ENCODE measurements around the gene GLB1L2.
"Not testable (repeated sequence)": the region's sequence is repeated elsewhere in the genome, so short reads cannot be mapped to it uniquely, and the experiment has no call there.

GLB1L2 gene

GRCh38 chr11:134331354-134332188 lies at the start of gene GLB1L2:
Gene GLB1L2, plus strand, starts transcription at chr11:134331988. Its CDS starts 74 bp downstream, at chr11:134332062.
- peak; percentile 75 for DNase-seq

DNA sequence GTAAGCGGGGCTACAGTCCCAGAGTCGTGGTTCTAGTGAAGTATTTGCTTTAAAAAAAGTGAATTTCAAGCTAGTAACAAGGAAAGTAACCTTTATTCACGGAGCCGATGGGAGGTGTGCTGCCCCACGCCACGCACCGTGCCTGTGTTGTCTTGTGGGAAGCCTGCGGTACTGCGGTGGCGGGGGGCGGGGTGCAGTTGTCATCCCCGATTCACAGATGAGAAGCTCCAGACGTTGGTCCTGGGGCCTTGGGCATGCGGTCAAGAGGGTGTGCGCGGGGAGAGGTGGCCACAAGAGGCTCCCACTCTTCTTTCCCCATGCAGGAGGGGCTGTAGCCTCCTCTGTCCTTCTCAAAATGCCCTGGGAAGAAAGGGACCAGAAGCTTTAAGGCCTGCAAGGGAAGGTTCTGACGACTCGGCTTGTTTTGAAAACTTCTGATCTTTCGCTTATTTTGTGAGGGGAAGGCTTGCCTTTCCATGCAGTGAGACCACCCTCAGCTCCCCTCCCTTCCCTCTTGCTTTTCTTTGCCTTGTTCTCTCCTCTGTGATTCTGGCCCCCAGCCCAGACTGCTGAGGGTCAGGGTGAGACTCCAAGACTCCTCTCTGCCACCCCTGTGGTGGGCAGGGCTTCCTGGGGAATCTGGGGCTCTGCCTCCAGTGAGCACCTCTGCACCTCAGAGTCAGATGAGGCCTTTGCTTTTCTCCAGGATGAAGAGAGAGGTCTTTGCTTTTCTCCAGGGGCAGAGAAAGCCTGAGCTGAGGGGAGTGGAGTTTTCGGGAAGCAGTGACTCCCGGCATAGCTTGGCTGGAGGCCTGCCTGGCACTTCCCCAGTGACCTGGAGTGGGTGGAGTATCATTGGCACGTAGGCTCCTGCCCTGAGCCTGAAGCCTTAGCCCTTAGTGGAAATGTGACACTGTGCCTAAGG lies 49.4 kb upstream of the GLB1L2 start:
- no peak for DNase-seq

- no peak for DNase-seq
Observed at GRCh38 chr11:134283461-134284230, 48.1 kb upstream of the GLB1L2 start.

DNA sequence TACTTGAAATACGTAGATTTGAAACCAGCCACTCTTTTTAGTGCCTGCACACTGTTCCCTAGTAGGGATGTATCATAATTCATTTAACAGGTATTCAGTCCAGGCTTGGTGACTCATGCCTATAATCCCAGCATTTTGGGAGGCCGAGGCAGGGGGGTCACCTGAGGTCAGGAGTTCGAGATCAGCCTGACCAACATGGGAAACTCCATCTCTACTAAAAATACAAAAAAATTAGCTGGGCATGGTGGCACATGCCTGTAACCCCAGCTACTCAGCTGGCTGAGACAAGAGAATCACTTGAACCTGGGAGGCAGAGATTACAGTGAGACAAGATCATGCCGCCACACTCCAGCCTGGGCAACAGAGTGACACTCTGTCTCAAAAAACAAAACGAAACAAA lies 47.4 kb upstream of the GLB1L2 start:
- DNase-seq, result not testable (repeated sequence)

- no peak for DNase-seq
Observed at GRCh38 chr11:134287561-134287960, 44.2 kb upstream of the GLB1L2 start.

GRCh38 chr11:134288486-134288885 lies 43.3 kb upstream of the GLB1L2 start:
- DNase-seq, result no peak

- DNase-seq, result no peak
Observed at GRCh38 chr11:134289167-134289566, 42.6 kb upstream of the GLB1L2 start.

DNA sequence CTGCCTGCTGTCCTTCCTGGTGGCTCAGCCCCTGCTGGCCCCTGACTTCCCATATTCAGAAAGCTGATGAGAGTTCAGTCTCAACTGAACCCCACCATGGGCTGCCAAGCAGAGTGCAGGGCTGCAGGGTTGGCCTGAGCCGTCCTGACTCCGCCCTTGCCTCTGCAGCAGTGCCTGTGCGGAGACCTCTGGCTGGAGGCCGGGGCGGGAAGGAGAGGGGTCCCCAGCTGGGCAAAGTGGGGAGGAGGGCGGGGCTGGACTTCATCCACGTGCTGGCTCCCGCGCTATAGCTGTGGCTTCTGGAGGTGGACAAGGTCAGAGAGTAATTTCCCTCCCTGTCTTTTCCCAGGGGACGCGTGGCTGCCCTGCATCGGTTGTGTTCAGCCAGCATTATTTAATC lies 42.0 kb upstream of the GLB1L2 start:
- DNase-seq, result no peak

DNA sequence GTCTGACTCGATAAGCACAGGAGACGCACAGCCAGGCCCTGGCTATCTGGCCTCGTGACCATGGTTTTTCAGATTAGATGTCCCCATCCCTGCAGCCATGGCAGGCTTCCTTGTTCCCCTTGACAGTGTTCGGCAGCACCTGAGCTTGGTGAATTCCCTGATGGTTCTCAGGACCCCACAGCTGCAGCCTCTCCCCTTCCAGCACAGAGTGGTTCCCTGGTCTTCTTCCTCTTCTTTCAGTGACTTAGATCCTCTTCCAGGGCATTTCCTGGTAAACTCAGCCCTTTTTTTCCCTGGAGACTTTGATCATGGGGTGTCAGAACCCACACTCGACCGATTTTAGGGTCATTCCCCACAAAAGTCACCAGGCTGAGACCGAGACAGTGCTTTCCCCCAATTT lies 41.1 kb upstream of the GLB1L2 start:
- no peak for DNase-seq

DNA sequence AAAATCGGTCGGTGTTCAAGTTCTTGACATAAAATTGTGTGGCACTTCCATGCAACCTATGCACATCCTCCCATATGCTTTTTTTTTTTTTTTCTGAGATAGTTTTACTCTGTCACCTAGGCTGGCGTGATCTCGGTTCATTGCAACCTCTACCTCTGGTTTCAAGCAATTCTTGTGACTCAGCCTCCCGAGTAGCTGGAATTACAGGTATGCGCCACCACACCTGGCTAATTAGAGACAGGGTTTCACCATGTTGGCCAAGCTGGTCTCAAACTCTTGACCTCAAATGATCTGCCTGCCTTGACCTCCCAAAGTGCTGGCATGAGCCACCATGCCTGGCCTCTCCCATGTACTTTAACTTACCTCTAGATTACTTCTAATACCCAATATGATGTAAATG lies 40.6 kb upstream of the GLB1L2 start:
- no peak for DNase-seq

DNA sequence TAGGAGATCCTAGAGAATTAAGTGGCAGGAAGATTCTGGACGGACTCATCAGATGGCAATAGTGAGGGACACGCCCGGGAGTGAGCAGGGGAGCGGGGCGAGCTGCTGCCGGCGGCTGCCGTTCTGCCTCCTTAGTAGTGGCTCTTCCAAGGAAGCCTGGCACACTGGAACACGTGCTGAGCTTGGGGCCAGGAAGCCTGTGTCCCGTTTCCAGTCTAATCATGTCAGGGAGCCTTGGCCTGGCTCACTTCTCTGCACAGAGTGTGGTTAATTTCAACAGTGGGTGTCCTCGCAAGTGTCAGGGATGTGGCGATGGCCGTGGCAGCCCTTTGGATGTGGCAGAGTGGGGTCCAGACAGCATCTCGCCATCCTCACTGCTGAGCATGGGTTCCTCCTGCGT lies 39.1 kb upstream of the GLB1L2 start:
- DNase-seq, result no peak

- no peak for DNase-seq
Observed at GRCh38 chr11:134293119-134294113, 38.4 kb upstream of the GLB1L2 start.

GRCh38 chr11:134294664-134295063 lies 37.1 kb upstream of the GLB1L2 start:
- DNase-seq, result no peak

GRCh38 chr11:134312223-134312622 lies 19.6 kb upstream of the GLB1L2 start:
- no peak for DNase-seq

GRCh38 chr11:134312807-134313206 lies 19.0 kb upstream of the GLB1L2 start:
- no peak for DNase-seq

GRCh38 chr11:134313379-134313778 lies 18.4 kb upstream of the GLB1L2 start:
- no peak for DNase-seq

DNA sequence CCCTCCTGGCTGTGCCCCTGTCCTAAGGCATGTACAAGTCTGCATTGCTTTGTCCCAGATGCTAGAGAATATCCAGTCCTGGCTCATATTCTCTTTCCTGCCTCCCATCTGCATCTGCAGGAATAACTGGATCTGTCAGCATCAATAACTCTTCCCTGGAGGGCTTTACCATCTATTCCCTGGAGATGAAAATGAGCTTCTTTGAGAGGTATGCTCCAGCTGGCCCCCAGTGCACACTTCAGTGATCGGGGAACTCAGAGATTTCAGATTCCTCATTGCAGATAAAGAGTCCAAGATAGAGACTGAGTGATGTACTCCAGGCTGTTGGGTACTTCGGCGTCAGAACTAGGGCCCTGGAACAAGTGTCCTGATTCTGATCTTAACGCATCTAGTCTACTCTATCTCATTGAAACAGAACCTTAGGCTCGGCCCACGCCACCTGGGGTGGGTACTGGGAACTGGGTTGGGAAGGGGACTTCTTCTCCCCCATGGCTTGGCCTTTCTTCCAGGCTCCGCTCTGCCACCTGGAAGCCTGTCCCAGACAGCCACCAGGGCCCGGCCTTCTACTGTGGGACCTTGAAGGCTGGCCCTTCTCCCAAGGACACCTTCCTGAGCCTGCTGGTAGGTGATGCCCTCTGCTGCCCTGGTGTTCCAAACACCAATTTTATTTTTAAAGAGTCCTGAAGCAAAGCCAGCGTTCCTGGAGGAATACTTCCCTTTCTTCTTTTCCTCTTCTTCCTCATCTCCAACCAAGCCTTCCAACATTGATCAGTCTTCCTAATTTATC lies 17.8 kb upstream of the GLB1L2 start:
- DNase-seq, result no peak

DNA sequence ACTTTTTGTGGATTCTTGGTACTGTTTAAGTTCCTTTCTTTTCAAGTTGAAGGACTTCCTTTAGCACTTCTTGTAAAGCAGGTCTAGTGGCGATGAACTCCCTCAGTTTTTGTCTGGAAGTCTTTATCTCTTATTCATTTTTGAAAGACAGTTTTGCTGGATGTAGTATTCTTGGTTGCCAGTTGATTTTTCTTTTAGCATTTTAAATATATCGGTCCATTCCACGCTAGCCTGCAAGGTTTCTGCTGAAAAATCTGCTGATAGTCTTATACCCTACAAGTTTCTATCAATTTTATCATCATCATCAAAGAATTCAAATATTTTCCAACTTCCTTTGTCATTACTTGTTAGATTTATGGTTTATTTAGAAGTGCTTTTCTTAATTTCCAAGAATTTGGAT lies 14.7 kb upstream of the GLB1L2 start:
- DNase-seq, result no peak

GRCh38 chr11:134321373-134321772 lies 10.4 kb upstream of the GLB1L2 start:
- not testable (repeated sequence) for DNase-seq

DNA sequence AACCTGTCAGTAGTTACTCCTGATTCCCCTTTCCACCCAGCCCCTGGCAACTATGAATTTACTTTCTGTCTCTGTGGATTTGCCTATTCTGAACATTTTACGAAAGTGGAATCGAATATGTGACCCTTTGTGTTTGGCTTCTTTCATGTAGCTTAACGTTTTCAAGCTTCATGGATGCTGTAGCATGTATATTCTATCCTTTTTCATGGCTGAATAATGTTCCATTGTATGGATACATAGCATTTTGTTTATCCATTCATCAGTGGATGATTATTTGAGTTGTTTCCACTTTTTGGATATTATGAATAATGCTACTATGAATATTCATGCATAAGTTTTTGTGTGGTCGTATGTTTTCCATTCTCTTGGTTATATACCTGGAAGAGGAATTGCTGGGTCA lies 9.2 kb upstream of the GLB1L2 start:
- DNase-seq, result no peak

GRCh38 chr11:134328433-134328832 lies 3.4 kb upstream of the GLB1L2 start:
- DNase-seq, result no peak
